Endothelial cell of umbilical vein (primary cell): Measurements from ENCODE around the gene TMEFF2.

Experiments
- EZH2 ChIP-seq: IDR thresholded peaks from 2 replicates; pipeline ENCODE4 v1.6.1; 2012; ENCODE audit warnings: borderline replicate concordance, low read depth, mild to moderate bottlenecking, moderate library complexity, low read length, inconsistent platforms; ENCODE audit not compliant: severe bottlenecking
- FOS ChIP-seq: IDR thresholded peaks from 2 replicates; pipeline ENCODE4 v1.6.1; 2011; ENCODE audit warnings: mild to moderate bottlenecking, low read length, moderate library complexity, borderline replicate concordance; ENCODE audit not compliant: insufficient read depth
- GATA2 ChIP-seq: IDR thresholded peaks from 2 replicates; pipeline ENCODE4 v1.7.0; 2011; ENCODE audit warnings: low read depth, mild to moderate bottlenecking, moderate library complexity, mixed read lengths, low read length; ENCODE audit not compliant: insufficient read length, insufficient read depth
- JUN ChIP-seq: IDR thresholded peaks from 2 replicates; pipeline ENCODE4 v1.6.1; 2011; ENCODE audit warnings: borderline replicate concordance, low read depth; ENCODE audit not compliant: insufficient read length, insufficient read depth
- MYC ChIP-seq: IDR thresholded peaks from one replicate; pipeline ENCODE4 v1.6.1; 2011; ENCODE audit warnings: mild to moderate bottlenecking, low read depth, low read length
- POLR2A ChIP-seq: IDR thresholded peaks from 2 replicates; pipeline ENCODE4 v1.6.1; 2012; ENCODE audit warnings: low read depth, mild to moderate bottlenecking, control low read depth, low read length
- POLR2AphosphoS5 ChIP-seq: IDR thresholded peaks from 2 replicates; pipeline ENCODE4 v1.6.1; 2012; ENCODE audit warnings: low read depth, mild to moderate bottlenecking, control low read depth, low read length, moderate library complexity; ENCODE audit not compliant: insufficient read depth
- TF ChIP-seq, protein P1 (sequence below), 2 donors: IDR thresholded peaks; 1 replicate in 1 of 2; 2 replicates in 1 of 2; pipeline ENCODE4 v1.5.1; 2011; ENCODE audit warnings: low read length in 2 of 2, mild to moderate bottlenecking in 2 of 2, moderate library complexity in 2 of 2, control low read depth in 1 of 2, inconsistent platforms in 1 of 2, low read depth in 1 of 2; ENCODE audit not compliant: insufficient read depth in 1 of 2; ENCODE audit errors: extremely low read depth in 1 of 2
- TF ChIP-seq, protein P2 (sequence below): IDR thresholded peaks from 2 replicates; pipeline ENCODE4 v1.6.1; 2011; ENCODE audit not compliant: insufficient read depth, insufficient read length

DNA sequence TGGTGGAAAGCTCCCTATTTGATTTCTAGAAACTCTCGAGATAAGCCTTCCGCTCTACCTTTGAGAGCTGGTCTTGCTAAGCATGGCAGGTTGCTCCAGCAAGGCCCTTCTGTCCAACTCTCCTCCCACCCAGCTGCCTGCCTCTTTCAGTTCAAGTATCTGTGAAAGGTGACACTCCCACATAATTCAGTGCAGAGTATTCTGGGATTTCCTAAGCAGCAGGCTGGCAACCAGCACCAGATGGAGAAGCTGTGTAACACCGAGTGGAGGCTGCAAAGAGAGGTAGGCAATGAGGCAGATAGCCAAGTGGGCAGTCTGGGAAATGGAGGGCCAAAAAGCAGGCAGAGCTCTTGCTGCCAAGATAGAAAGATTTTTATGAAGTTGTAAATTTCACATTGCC, 259.5 kb downstream of the TMEFF2 start:
- TF ChIP-seq, protein P1, sequence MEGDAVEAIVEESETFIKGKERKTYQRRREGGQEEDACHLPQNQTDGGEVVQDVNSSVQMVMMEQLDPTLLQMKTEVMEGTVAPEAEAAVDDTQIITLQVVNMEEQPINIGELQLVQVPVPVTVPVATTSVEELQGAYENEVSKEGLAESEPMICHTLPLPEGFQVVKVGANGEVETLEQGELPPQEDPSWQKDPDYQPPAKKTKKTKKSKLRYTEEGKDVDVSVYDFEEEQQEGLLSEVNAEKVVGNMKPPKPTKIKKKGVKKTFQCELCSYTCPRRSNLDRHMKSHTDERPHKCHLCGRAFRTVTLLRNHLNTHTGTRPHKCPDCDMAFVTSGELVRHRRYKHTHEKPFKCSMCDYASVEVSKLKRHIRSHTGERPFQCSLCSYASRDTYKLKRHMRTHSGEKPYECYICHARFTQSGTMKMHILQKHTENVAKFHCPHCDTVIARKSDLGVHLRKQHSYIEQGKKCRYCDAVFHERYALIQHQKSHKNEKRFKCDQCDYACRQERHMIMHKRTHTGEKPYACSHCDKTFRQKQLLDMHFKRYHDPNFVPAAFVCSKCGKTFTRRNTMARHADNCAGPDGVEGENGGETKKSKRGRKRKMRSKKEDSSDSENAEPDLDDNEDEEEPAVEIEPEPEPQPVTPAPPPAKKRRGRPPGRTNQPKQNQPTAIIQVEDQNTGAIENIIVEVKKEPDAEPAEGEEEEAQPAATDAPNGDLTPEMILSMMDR (IDR thresholded peaks at IDR 0.05; ENCODE audit: extremely low read depth in 1 of 2, insufficient read depth in 1 of 2, low read depth in 1 of 2, low read length in 2 of 2) = no peak
- no peak for TF ChIP-seq POLR2AphosphoS5
- TF ChIP-seq MYC = no peak
- TF ChIP-seq EZH2 = no peak
- TF ChIP-seq POLR2A = no peak
- TF ChIP-seq GATA2 = no peak
- TF ChIP-seq JUN = no peak
- TF ChIP-seq, protein P2, sequence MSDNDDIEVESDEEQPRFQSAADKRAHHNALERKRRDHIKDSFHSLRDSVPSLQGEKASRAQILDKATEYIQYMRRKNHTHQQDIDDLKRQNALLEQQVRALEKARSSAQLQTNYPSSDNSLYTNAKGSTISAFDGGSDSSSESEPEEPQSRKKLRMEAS = no peak
- TF ChIP-seq FOS = no peak
